OCI-LY1 (cell line): ENCODE data around the gene IFIT1B.
"Not testable (repeated sequence)": the region's sequence is repeated elsewhere in the genome, so short reads cannot be mapped to it uniquely, and the experiment has no call there.

Experiments used
- H2AFZ ChIP-seq: fragments of 200-600 bp; sonication (generic), shearing (Covaris generic); 2 replicates; pipeline ENCODE4 v1.6.0; 2014; ENCODE audit warnings: antibody characterized with exemption, mild to moderate bottlenecking, low read length
- H3F3A ChIP-seq: fragments of 200-600 bp; sonication (generic), shearing (Covaris generic); 2 replicates; pipeline ENCODE4 v1.6.0; 2014; ENCODE audit warnings: mild to moderate bottlenecking, antibody characterized with exemption, low read length, moderate library complexity; ENCODE audit not compliant: insufficient read depth
- H3K27ac ChIP-seq: fragments of 200-600 bp; sonication (generic); 2 replicates; pipeline ENCODE4 v1.5.1; 2014; ENCODE audit warnings: low read length, mixed run types, mild to moderate bottlenecking, low read depth; ENCODE audit not compliant: poor library complexity, severe bottlenecking
- H3K27me3 ChIP-seq: fragments of 200-600 bp; sonication (generic); 2 replicates; pipeline ENCODE4 v1.6.0; 2014; ENCODE audit warnings: antibody characterized with exemption, mild to moderate bottlenecking, low read length, moderate library complexity; ENCODE audit not compliant: insufficient read depth
- H3K36me3 ChIP-seq: fragments of 200-600 bp; sonication (generic); 2 replicates; pipeline ENCODE4 v1.6.1; 2014; ENCODE audit warnings: mild to moderate bottlenecking, antibody characterized with exemption, low read length, moderate library complexity, mixed read lengths; ENCODE audit not compliant: insufficient read depth
- H3K4me1 ChIP-seq: fragments of 200-600 bp; sonication (generic); 2 replicates; pipeline ENCODE4 v1.5.1; 2014; ENCODE audit warnings: mild to moderate bottlenecking, low read length, moderate library complexity; ENCODE audit not compliant: insufficient read depth, severe bottlenecking
- H3K4me2 ChIP-seq: fragments of 200-600 bp; sonication (generic), shearing (Covaris generic); 2 replicates; pipeline ENCODE4 v1.6.1; 2014; ENCODE audit warnings: low read length
- H3K4me3 ChIP-seq: fragments of 200-600 bp; sonication (generic); 2 replicates; pipeline ENCODE4 v1.5.1; 2014; ENCODE audit warnings: low read length, low read depth, mild to moderate bottlenecking, mixed read lengths; ENCODE audit not compliant: poor library complexity, severe bottlenecking
- H3K79me2 ChIP-seq: fragments of 200-600 bp; shearing (Covaris generic); 2 replicates; pipeline ENCODE4 v1.6.1; 2016; ENCODE audit warnings: mixed run types, low read length, mixed read lengths; ENCODE audit not compliant: insufficient read depth
- H3K9ac ChIP-seq: fragments of 200-600 bp; sonication (generic), shearing (Covaris generic); 2 replicates; pipeline ENCODE4 v1.6.1; 2014; ENCODE audit warnings: mild to moderate bottlenecking, low read length, mixed read lengths
- H3K9me2 ChIP-seq: fragments of 200-600 bp; sonication (generic), shearing (Covaris generic); 2 replicates; pipeline ENCODE4 v1.6.1; 2014; ENCODE audit warnings: low read depth, mild to moderate bottlenecking, low read length, mixed read lengths
- H3K9me3 ChIP-seq: fragments of 200-600 bp; shearing (Covaris generic); 2 replicates; pipeline ENCODE4 v1.6.1; 2014; ENCODE audit warnings: low read length, mixed read lengths
- H4K20me1 ChIP-seq: fragments of 200-600 bp; sonication (generic), shearing (Covaris generic); 2 replicates; pipeline ENCODE4 v1.6.0; 2016; ENCODE audit warnings: mild to moderate bottlenecking, low read length; ENCODE audit not compliant: insufficient read depth
- CTCF ChIP-seq: fragments of 200-600 bp; sonication (generic), shearing (Covaris generic); IDR thresholded peaks from 2 replicates; pipeline ENCODE4 v1.5.1; 2017; ENCODE audit warnings: mild to moderate bottlenecking, antibody characterized with exemption, low read length, moderate library complexity, mixed read lengths
- EZH2 ChIP-seq: fragments of 200-600 bp; sonication (generic), shearing (Covaris generic); IDR thresholded peaks from 2 replicates; pipeline ENCODE4 v1.8.0; 2017; ENCODE audit warnings: borderline replicate concordance, mixed run types, mild to moderate bottlenecking, antibody characterized with exemption, low read length, moderate library complexity, mixed read lengths

Gene IFIT1B

DNA sequence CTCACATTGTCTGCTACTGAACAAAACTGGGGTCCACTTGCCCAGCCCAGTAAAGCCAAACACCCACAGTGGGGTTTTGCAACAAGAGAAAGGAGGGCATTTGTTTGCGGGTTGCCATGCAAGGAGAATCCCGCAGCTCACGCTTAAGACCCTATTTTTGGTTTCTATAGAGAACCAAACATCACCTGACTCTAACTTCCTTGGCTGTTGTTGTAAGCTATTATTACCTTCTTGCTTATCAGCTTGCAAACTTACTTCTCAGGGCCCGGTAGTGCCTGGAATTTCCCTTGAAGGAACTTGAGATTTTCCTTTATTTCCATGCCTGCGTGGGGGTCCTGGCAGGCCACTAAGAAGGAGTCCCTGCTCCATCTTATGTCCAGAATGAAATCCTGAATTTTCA is 29.4 kb upstream of the IFIT1B start:
- Histone ChIP-seq H3K9me3 (no peaks in the 10 kb centered on the region), H3K27me3 (no peaks in the 10 kb centered on the region), H3K27ac (no peak overlapping the region), H3K4me1 (no peaks in the 10 kb centered on the region), H2AFZ (no peak overlapping the region), H3K4me2 (no peak overlapping the region), H3K4me3 (no peak overlapping the region), H3K36me3 (no peaks in the 10 kb centered on the region), H3K9me2 (no peaks in the 10 kb centered on the region), H4K20me1 (no peaks in the 10 kb centered on the region), H3K79me2 (no peaks in the 10 kb centered on the region), H3K9ac (no peak overlapping the region), H3F3A (no peaks in the 10 kb centered on the region)
- TF ChIP-seq CTCF (no peak), EZH2 (no peak)

DNA sequence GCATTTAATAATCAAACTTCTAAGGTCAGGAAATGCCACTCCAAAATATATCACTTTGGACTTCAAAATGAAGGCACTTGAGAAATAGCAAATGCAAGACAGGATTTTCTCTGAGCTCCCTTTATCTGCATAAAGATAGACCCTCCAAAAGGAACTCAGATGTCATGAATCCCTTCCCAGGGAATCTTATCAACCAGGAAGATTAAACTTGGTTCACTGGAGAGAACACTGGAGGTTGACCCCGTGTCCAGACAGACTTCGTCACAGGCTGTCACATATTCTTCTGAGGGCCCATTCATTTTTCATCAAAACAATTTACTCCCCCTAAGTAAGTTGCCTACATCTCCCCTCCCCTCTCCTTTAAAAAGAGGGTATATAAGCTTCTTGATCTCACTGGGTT is 28.9 kb upstream of the IFIT1B start:
- H3K79me2 ChIP-seq: no peaks in the 10 kb centered on the region
- H3K27me3 ChIP-seq: no peaks in the 10 kb centered on the region
- no peak overlapping the region for H3K27ac ChIP-seq
- H3K4me1 ChIP-seq: no peaks in the 10 kb centered on the region
- no peak overlapping the region for H2AFZ ChIP-seq
- H3K9ac ChIP-seq: no peak overlapping the region
- no peaks in the 10 kb centered on the region for H3K36me3 ChIP-seq
- H3K4me3 ChIP-seq: no peak overlapping the region
- no peaks in the 10 kb centered on the region for H3K9me2 ChIP-seq
- H4K20me1 ChIP-seq: no peaks in the 10 kb centered on the region
- H3K9me3 ChIP-seq: no peaks in the 10 kb centered on the region
- H3F3A ChIP-seq: no peaks in the 10 kb centered on the region
- H3K4me2 ChIP-seq: no peak overlapping the region
- no peak for TF ChIP-seq EZH2
- TF ChIP-seq CTCF: no peak

GRCh38 chr10:89350631-89351315 is 27.1 kb upstream of the IFIT1B start:
- H3K27me3 ChIP-seq, H2AFZ ChIP-seq, H3K9me3 ChIP-seq, H3K4me2 ChIP-seq, H3K4me3 ChIP-seq, H3K9ac ChIP-seq, H3K36me3 ChIP-seq, H4K20me1 ChIP-seq, H3K4me1 ChIP-seq, H3K79me2 ChIP-seq, H3F3A ChIP-seq, H3K9me2 ChIP-seq, H3K27ac ChIP-seq: not testable (repeated sequence)

GRCh38 chr10:89351412-89351779 is 26.5 kb upstream of the IFIT1B start:
- H3K36me3 ChIP-seq: no peaks in the 10 kb centered on the region
- no peaks in the 10 kb centered on the region for H3K27me3 ChIP-seq
- H3K9me3 ChIP-seq: no peaks in the 10 kb centered on the region
- no peaks in the 10 kb centered on the region for H3F3A ChIP-seq
- H3K9me2 ChIP-seq: no peaks in the 10 kb centered on the region
- no peak overlapping the region for H2AFZ ChIP-seq
- H3K79me2 ChIP-seq: no peaks in the 10 kb centered on the region
- H3K9ac ChIP-seq: no peak overlapping the region
- no peak overlapping the region for H3K4me2 ChIP-seq
- no peak overlapping the region for H3K27ac ChIP-seq
- no peaks in the 10 kb centered on the region for H3K4me1 ChIP-seq
- TF ChIP-seq EZH2 (no peak), CTCF (no peak)
- no peak overlapping the region for H3K4me3 ChIP-seq
- no peaks in the 10 kb centered on the region for H4K20me1 ChIP-seq
